Activated CD4-positive, alpha-beta T cell treated with anti-CD3 and anti-CD28 coated beads, Interleukin-2, amount 50 U/mL, for 48 hours (primary cell): Measurements from ENCODE around the gene AFF1.
"Not testable (repeated sequence)": the region's sequence is repeated elsewhere in the genome, so short reads cannot be mapped to it uniquely, and the experiment has no call there.

Experiments used
- DNase-seq, 2 experiments: peaks; one replicate each; pipeline ENCODE4 v3.0.0-alpha.2; 2020

The AFF1 gene

DNA sequence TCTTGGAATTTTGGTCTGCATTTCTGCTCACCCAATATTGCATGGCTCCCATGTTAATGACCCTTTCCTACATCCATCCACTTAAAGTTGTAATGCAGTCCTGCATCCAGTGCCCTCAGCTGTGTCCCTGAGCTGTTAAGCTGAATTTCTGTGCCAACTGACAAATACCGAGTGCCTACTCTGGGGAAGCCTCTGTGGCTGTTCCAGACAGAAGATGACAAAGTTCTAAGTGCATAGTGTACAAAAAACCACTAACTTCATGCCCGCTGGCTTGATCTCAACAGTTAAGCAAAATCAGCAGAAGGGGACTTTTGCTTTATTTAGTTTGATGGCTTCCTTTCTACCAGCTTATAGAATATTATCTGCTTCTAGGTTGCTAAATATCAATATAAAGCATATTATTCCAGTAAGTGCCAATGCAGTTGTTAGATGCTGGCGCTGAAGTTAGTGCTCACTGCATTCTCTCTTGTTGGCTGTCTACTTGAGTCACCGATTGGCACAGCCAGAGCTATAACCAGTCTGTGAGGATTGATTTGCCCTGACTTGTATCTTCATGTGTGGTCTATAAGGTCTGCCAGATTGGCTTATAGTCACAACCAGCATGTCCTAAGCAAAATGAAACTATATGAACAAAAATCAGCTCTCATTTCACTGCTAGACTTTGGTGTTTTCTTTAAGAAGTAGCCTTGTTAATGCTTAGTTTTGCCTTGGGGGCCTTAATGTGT lies 186.7 kb downstream of the AFF1 start:
- no peak for DNase-seq

DNA sequence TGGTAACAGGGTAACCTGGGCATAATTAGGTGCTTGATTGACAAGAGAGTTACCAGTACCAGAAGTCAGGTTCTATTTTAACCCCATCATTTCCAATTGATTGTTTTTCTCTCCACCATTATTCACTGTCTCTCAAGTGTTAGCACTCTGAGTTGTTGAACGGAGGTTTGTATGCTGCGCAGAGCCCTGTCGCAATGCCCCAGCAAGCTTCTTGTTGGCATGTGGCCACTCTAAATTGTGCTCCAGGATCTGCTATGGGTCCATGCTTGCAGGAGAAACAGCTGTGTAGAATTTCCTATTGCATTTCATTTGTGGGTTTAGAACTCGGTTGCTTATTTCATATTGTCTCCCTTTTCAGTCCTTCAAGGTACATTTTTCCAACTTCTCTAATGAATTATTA lies 187.4 kb downstream of the AFF1 start:
- DNase-seq: no peak

GRCh38 chr4:87126056-87126455 lies 191.2 kb downstream of the AFF1 start:
- no peak for DNase-seq

DNA sequence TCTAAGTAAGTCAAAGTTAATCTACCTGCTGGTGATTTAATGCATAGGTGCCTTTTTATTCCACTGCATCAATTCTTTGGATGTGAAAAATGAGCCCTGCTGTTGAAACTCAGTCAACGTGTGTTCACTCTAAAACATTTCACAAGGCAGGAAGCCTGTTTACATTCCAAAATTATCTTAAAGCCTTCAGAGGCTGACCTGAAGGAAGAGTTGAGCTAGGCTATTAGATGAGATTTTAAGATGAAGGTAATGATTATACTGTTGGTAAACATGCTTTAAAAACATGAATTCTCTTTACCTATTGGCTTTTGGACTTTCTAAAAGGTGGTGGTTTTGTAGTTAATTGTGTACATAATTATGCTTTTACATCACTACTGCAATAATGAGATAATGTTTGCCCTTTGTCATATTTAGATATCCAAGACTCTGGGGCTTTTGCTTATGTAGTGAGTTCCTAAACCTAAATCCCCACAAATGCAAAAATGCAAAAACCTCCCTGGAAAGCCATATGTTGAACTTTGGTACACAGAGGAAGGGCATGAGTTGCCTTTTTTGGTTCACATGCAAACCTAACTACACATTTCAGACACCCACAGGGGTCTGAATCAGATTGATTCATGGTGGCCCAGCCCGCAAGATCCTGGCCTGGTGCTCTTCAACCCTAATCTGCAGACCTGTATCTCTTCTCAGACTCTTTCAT lies 193.3 kb downstream of the AFF1 start:
- no peak for DNase-seq

- DNase-seq: no peak
Measured at GRCh38 chr4:87129681-87130080, 194.9 kb downstream of the AFF1 start.

GRCh38 chr4:87130985-87131703 lies 196.3 kb downstream of the AFF1 start:
- no peak for DNase-seq

- DNase-seq: no peak
Measured at GRCh38 chr4:87132035-87132434, 197.2 kb downstream of the AFF1 start.

- no peak for DNase-seq
Measured at GRCh38 chr4:87133183-87133582, 198.4 kb downstream of the AFF1 start.

- DNase-seq: no peak
Measured at GRCh38 chr4:87134122-87134521, 199.3 kb downstream of the AFF1 start.

- no peak for DNase-seq
Measured at GRCh38 chr4:87141428-87141827, 206.6 kb downstream of the AFF1 start.

DNA sequence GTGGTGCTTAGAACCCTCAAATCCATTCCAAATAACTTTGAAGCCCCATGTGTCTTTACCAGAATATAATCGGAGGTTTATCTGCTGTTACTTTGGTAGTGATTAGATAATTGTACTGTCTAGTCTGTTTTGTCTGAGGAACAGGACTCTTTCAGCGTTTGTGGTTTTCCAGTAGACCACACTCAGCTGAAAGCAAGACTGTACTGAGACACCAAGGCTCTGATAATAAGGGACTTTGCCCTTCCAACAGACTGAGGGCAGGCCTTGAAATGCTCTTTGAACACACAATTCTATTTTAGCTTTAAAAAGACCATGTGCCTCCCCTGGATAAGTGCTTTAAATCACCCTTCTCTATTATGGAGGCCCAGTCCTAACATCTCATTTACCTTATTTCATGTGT lies 209.5 kb downstream of the AFF1 start:
- no peak for DNase-seq

- DNase-seq: not testable (repeated sequence)
Measured at GRCh38 chr4:87145934-87146333, 211.1 kb downstream of the AFF1 start.

- DNase-seq: no peak
Measured at GRCh38 chr4:87147116-87147515, 212.3 kb downstream of the AFF1 start.

- DNase-seq: peak; percentile 7 to 39
Measured at GRCh38 chr4:87150498-87151261, 215.9 kb downstream of the AFF1 start.

DNA sequence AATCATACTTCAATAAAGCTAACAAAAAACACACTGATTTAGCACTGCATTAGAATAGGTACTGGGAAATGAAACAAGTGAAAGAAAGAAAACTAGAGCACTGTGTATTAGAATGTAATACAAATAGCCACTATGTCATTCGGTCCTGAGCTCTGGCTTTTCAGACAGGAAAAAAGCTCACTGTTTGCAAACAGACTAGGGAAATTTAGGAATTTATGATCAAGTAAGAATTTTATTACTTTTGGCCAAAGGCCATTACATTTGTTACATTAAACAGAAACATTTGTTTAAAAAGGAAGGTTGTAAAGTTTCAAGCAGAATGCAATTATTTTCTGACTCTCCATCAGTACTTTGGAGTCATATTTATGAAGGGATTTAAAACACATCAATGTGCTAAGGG lies 216.9 kb downstream of the AFF1 start:
- DNase-seq: no peak

GRCh38 chr4:87152310-87153041 lies 217.7 kb downstream of the AFF1 start:
- no peak for DNase-seq

GRCh38 chr4:87153078-87153870 lies 218.5 kb downstream of the AFF1 start:
- DNase-seq: no peak

GRCh38 chr4:87165892-87166291 lies 231.1 kb downstream of the AFF1 start:
- no peak for DNase-seq

- no peak for DNase-seq
Measured at GRCh38 chr4:87166296-87166854, 231.6 kb downstream of the AFF1 start.

DNA sequence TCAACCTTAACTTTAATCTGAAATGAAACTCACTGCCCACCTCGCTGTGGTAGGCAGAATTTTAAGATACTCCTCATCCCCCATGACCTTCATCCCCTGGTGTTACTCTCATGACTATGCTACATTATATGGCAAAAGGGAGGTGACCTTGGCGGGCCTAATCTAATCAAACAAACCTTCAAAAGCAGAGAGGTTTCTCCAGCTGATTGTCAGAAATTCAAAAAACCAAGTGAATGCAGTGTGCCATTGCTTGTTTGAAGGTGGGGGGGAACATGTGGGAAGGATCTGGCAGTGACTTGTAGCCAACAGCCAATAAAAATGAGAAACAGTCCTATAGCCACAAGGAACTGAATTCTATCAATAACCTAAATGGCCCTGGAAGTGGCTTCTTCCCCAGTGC lies 237.1 kb downstream of the AFF1 start:
- DNase-seq: no peak

DNA sequence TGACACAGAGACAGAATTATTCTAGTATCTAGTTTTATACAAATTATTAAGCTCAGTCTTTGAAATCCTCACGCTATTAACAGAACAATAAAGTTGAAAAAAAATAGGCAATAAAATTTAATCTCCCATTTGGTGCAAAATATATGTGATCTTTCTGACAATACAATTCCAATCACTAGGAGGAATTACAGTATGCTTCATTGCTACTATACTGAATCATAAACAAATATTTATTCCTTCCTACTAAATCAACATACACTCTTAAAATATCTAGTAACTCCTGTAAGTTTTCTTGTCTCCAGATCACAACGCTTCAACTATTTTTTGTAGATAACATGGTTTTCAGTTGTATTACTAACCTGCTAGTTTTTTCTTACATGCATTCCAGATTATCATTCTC lies 239.9 kb downstream of the AFF1 start:
- no peak for DNase-seq
